Ecto neural progenitor cell (in vitro differentiated cells): Measurements from ENCODE around the gene ALOX5.
"Not testable (repeated sequence)": the region's sequence is repeated elsewhere in the genome, so short reads cannot be mapped to it uniquely, and the experiment has no call there.

Experiments
- DNase-seq: peaks from one replicate; pipeline ENCODE4 v3.0.0-alpha.2; 2018; ENCODE audit warnings: low spot score

Gene ALOX5

GRCh38 chr10:45374350-45375052 is 485 bp downstream of the ALOX5 start:
- DNase-seq: peak; percentile 54

DNA sequence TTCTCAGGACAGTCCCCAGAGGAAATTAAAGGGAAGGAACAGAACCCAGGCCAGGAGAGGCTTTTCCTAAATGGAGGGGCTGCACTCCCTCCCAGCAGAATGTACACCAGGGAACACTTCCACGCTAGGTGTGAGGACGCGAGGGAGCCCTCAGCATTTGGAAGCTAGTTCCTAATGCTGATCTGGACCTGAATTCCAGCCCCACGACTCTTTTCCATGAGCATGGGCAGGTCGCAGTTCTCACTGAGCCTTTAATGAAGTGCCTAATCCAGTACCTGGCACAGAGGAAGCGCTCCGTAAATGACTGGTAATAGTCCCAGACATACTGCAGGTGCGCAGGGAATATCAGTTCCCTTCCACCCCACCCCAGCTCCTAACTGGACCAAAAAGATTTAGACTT is 1.1 kb downstream of the ALOX5 start:
- no peak for DNase-seq

- no peak for DNase-seq
Observed at GRCh38 chr10:45375716-45376231, 1.8 kb downstream of the ALOX5 start.

DNA sequence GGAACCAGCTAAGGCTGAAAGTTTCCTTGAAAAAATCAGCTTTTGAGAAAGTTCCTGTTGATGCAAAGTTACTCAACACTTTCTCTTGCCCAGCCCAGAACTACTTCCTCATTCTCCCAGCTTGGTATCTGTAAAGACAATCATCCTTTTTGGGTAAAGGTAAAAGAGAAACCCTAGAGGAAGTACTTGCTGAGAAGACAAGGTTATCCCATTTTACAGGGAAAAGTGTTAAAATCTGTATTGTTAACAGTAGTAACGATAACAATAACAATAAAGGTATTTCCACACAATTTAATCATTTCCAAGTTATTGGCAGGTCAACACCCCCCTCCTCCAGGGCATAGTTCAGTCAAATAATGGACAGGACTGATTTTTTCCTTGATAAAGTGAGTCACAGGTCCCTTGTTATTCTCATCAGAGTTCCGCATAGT is 2.4 kb downstream of the ALOX5 start:
- no peak for DNase-seq

- DNase-seq: no peak
Observed at GRCh38 chr10:45377321-45377720, 3.3 kb downstream of the ALOX5 start.

- no peak for DNase-seq
Observed at GRCh38 chr10:45377858-45378257, 3.8 kb downstream of the ALOX5 start.

- DNase-seq: no peak
Observed at GRCh38 chr10:45378914-45379726, 5.1 kb downstream of the ALOX5 start.

GRCh38 chr10:45379891-45380540 is 6.0 kb downstream of the ALOX5 start:
- DNase-seq: no peak

GRCh38 chr10:45380903-45381620 is 7.0 kb downstream of the ALOX5 start:
- DNase-seq: no peak

DNA sequence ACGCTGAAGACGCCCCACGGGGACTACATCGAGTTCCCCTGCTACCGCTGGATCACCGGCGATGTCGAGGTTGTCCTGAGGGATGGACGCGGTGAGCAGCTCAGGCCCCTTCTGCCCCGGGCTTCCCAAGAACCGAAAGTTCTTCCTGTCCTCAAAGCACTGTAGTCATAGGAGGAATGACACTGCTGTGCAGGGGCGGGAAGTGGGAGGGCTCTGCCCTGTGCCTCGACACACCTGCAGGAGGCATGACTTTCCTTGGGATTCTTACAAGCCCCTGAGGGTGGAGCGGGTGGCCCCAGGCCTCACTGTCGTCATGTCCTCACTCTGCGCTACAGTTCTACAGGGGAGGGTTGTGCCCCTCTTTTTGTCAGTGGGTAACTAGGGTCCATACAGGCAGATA is 8.6 kb downstream of the ALOX5 start:
- DNase-seq: no peak

GRCh38 chr10:45383682-45384330 is 9.8 kb downstream of the ALOX5 start:
- DNase-seq: no peak

- no peak for DNase-seq
Observed at GRCh38 chr10:45386657-45387056, 12.6 kb downstream of the ALOX5 start.

- no peak for DNase-seq
Observed at GRCh38 chr10:45387096-45387893, 13.3 kb downstream of the ALOX5 start.

GRCh38 chr10:45389671-45390070 is 15.7 kb downstream of the ALOX5 start:
- DNase-seq: not testable (repeated sequence)

GRCh38 chr10:45391636-45392035 is 17.6 kb downstream of the ALOX5 start:
- DNase-seq: not testable (repeated sequence)

DNA sequence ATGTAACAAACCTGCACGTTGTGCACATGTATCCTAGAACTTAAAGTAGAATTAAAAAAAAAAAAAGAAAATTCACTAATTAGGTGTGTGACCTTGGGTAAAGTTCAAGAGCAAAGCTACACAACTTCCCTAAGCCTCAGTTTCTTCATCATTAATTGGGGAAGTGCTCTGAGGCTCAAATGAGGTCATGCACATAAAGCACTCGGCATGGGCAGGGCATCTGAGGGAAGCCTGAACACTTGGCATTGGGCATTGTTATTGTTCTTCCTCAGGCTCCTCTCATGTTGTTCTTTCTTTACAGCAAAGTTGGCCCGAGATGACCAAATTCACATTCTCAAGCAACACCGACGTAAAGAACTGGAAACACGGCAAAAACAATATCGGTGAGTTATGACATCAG is 21.5 kb downstream of the ALOX5 start:
- DNase-seq: no peak

DNA sequence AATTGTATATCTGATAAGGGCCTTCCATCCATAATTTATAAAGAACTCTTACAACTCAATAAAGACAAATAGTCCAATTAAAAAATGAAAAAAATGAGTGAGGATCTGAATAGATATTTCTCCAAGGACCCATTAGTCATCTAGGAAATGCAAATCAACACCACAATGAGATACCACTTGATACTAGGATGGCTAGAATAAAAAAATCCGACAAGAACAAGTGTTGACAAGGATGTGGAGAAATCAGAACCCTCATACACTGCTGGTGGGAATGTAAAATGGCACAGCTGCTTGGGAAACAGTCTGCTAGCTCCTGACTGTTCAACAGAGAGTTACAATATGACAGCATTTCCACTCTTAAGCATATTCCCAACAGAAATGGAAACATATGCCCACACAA is 24.6 kb downstream of the ALOX5 start:
- no peak for DNase-seq

DNA sequence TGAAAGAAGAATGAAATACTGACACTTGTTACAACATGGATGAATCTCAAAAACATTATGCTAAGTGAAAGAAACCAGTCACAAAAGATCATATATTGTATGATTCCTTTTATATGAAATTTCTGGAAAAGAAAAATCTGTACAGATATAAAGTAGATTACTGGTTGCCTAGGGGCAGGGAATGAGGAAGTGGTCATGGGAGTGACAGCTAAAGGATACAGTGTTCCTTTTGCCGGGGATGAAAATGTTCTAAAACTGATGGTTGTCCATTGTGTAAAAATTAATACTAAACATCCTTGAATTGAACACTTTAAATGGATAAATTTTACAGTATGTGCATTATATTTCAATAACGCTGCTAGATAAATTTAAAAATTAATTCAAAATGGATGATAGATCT is 25.1 kb downstream of the ALOX5 start:
- DNase-seq: no peak

GRCh38 chr10:45403151-45403550 is 29.1 kb downstream of the ALOX5 start:
- DNase-seq: no peak

- no peak for DNase-seq
Observed at GRCh38 chr10:45404087-45404769, 30.2 kb downstream of the ALOX5 start.
